Common myeloid progenitor, CD34-positive (primary cell): Measurements from ENCODE around the gene ITM2C.

Experiments
- CTCF ChIA-PET: fragments of 350-600 bp; sonication (Branson Sonifier 250); formaldehyde crosslinking; loops from one replicate; lab custom pipeline; 2021; ENCODE audit warnings: antibody characterized with exemption; lab: Charles Lee
- POLR2A ChIA-PET: fragments of 350-600 bp; sonication (Branson Sonifier 250); formaldehyde crosslinking; loops from one replicate; lab custom pipeline; 2021; ENCODE audit warnings: antibody characterized with exemption; lab: Charles Lee
- DNase-seq, 3 donors: peaks; one replicate each; pipeline versions ENCODE4 v3.0.0 to v3.0.0-alpha.2; 2013
- H3K27ac ChIP-seq, 2 experiments: 1 replicate in 1 of 2; 2 replicates in 1 of 2; pipeline ENCODE4 v1.7.0; 2013; ENCODE audit warnings: inconsistent platforms in 2 of 2, low read length in 2 of 2, mild to moderate bottlenecking in 2 of 2, low read depth in 1 of 2, moderate library complexity in 1 of 2; ENCODE audit not compliant: severe bottlenecking in 2 of 2, insufficient read depth in 1 of 2, poor library complexity in 1 of 2
- H3K27me3 ChIP-seq, 5 experiments: replicated peaks in 2 of 5; 1 replicate in 3 of 5; 2 replicates in 2 of 5; pipeline versions ENCODE4 v1.6.1 to v1.7.0; 2013; ENCODE audit warnings: low read length in 4 of 5, mild to moderate bottlenecking in 2 of 5, moderate library complexity in 2 of 5, inconsistent platforms in 1 of 5; ENCODE audit not compliant: insufficient read depth in 5 of 5, control insufficient read depth in 4 of 5
- H3K36me3 ChIP-seq, 4 experiments: 1 replicate in 2 of 4; 2 replicates in 2 of 4; pipeline versions ENCODE4 v1.6.1 to v1.7.0; 2013; ENCODE audit warnings: low read length in 3 of 4, control low read depth in 1 of 4, mild to moderate bottlenecking in 1 of 4; ENCODE audit not compliant: control insufficient read depth in 4 of 4, insufficient read depth in 4 of 4
- H3K4me1 ChIP-seq, 4 experiments: 1 replicate in 3 of 4; 2 replicates in 1 of 4; pipeline versions ENCODE4 v1.6.1 to v1.7.1; 2013; ENCODE audit warnings: low read length in 3 of 4, mild to moderate bottlenecking in 3 of 4, control low read depth in 1 of 4, inconsistent platforms in 1 of 4, moderate library complexity in 1 of 4; ENCODE audit not compliant: control insufficient read depth in 4 of 4, insufficient read depth in 4 of 4; ENCODE audit errors: control extremely low read depth in 1 of 4
- H3K4me3 ChIP-seq, 7 experiments: 1 replicate in 4 of 7; 2 replicates in 3 of 7; pipeline versions ENCODE4 v1.5.1 to v1.7.0; 2013; ENCODE audit warnings: mild to moderate bottlenecking in 7 of 7, low read length in 6 of 7, moderate library complexity in 6 of 7, inconsistent platforms in 2 of 7, low read depth in 2 of 7, control low read depth in 1 of 7; ENCODE audit not compliant: insufficient read depth in 4 of 7, control insufficient read depth in 1 of 7; ENCODE audit errors: extremely low read depth in 1 of 7
- H3K9me3 ChIP-seq, 5 experiments: 1 replicate in 4 of 5; 2 replicates in 1 of 5; pipeline versions ENCODE4 v1.6.1 to v1.7.1; 2013; ENCODE audit warnings: low read length in 4 of 5, mild to moderate bottlenecking in 2 of 5, inconsistent platforms in 1 of 5, low read depth in 1 of 5, moderate library complexity in 1 of 5; ENCODE audit not compliant: control insufficient read depth in 4 of 5, insufficient read depth in 2 of 5; ENCODE audit errors: control extremely low read depth in 1 of 5
- WGBS: methylation state at CpG from one replicate; pipeline ENCODE4 v1.1.5; 2013; ENCODE audit not compliant: insufficient coverage; 5-methylcytosine and 5-hydroxymethylcytosine counted together

ITM2C gene

GRCh38 chr2:230868161-230868946, 3.6 kb downstream of the ITM2C start:
- POLR2A ChIA-PET = interaction anchor here (2.1 kb wide), 1 partner anchor 10 kb away, joined by 8 read pairs; no protein-coding TSS in a partner anchor
- WGBS = 68% methylated on average over 13 of the region's 15 CpGs

GRCh38 chr2:230868947-230869913, 4.5 kb downstream of the ITM2C start:
- Histone ChIP-seq H3K9me3 (no peaks in the 10 kb centered on the region), H3K27me3 (no peaks in the 10 kb centered on the region), H3K27ac (peak overlapping the region; percentile 46 to 79), H3K36me3 (peaks cover 0 to 23% (median 10%) of the 10 kb centered on the region in 4 experiments), H3K4me1 (peaks cover 5 to 96% (median 87%) of the 10 kb centered on the region in 4 experiments), H3K4me3 (peak overlapping the region in 4 of 7 experiments; percentile 3 to 53 (median 46))
- ChIA-PET CTCF (interaction anchor here (1.0 to 5.2 kb wide), 8 partner anchors 8 to 45 kb away, joined by 3 to 50 read pairs (median 4); no protein-coding TSS in a partner anchor), POLR2A (no interaction called here)
- 58% methylated on average over 12 of the region's 19 CpGs for WGBS
- no peak for DNase-seq

More at GRCh38 chr2:230868161-230868946, 3.6 kb downstream of the ITM2C start:
- Histone ChIP-seq H3K27ac (peak overlapping the region; percentile 40 to 79), H3K36me3 (peaks cover 0 to 17% (median 5%) of the 10 kb centered on the region in 4 experiments), H3K4me3 (peak overlapping the region in 3 of 7 experiments; percentile 3 to 30 (median 28)), H3K27me3 (no peaks in the 10 kb centered on the region), H3K4me1 (peaks cover 5 to 91% (median 84%) of the 10 kb centered on the region in 4 experiments), H3K9me3 (no peaks in the 10 kb centered on the region)
- no peak for DNase-seq
- CTCF ChIA-PET = interaction anchor here (1.0 to 5.2 kb wide), 7 partner anchors 9 to 44 kb away, joined by 3 to 50 read pairs (median 4); no protein-coding TSS in a partner anchor

DNA sequence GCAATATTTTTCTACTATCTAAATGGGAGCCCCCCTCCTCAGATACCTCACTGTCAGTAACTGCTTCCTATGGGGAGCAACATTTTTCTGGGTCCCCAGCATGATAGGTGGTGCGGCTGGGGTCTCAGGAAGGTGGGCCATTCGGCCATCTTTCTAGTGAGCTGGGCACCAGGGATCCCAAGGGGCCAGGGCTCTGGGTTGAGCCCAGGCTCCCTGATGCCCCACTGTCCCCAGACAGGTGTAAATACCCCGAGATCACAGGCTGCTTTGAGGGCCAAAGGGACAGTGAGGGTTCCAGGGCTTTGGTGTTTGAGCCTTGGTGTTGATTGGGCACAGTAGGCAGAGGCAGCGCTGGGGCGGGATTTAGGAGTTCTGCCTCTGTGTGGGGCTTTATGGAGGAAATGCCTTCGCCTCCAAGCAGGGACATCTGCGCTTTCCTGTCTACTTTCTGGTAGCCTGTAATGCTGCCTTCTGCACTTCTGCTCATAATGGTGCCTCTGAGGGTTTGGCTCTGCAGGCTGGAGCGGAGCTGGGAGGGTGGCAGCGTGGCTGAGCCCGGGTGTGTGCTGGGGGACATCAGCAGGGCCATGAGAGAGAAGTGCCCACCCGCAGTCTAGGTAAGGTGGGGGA, 5.3 kb downstream of the ITM2C start:
- Histone ChIP-seq H3K4me3 (peak overlapping the region in 4 of 7 experiments; percentile 19 to 53 (median 46)), H3K4me1 (peaks cover 5 to 100% (median 88%) of the 10 kb centered on the region in 4 experiments), H3K9me3 (no peaks in the 10 kb centered on the region), H3K36me3 (peaks cover 0 to 31% (median 14%) of the 10 kb centered on the region in 4 experiments), H3K27me3 (no peaks in the 10 kb centered on the region), H3K27ac (peak overlapping the region; percentile 46 to 79)
- CTCF ChIA-PET = interaction anchor here (0.8 to 3.3 kb wide), 9 partner anchors 9 to 117 kb away, joined by 3 to 13 read pairs (median 5); no protein-coding TSS in a partner anchor
- POLR2A ChIA-PET = no interaction called here
- 35% methylated on average over 8 of the region's 11 CpGs for WGBS
- peak in 2 of 3 donors; percentile 31 to 58 for DNase-seq

DNA sequence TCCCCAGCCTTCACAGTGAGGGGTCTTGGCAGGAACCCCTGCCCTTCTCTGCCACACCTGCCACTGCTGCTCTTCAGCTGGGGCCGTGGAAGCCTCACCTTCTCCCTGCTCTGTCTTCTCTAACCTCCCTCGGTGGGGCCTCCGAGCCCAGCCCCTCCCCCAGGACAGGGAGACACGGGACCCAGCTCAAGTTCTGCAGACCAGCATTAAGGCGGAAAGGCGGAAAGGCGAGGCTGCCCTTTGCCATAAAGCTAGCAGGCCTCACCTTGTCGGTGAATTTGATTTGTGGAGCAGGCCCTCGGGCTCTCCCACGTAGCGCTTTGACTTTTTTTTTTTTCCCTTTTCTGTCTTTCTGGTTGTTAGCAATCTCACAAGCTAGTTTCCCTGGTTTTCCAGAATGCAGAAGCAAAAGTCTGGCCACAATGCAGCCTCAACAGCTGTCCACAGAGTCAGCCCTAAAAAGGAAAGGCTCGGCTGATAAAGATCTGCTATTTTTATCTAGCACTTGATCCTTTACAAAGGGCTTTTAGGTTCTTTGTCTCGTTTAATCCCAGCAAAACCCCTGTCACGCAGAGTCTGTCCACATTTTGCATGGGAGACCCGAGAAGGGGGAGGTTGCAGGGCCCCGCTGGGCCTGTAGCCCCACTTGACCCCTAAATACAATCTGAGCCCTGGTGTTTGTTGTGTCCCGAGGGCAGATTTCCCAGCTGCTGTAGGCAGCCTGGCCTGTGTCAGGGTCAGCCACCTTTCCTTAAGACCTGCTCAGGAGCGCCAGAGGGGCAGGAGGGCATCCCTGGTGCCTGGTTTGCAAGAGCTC, 6.0 kb downstream of the ITM2C start:
- Histone ChIP-seq H3K4me3 (peak overlapping the region in 6 of 7 experiments; percentile 19 to 53 (median 43)), H3K9me3 (no peaks in the 10 kb centered on the region), H3K4me1 (peaks cover 5 to 99% (median 88%) of the 10 kb centered on the region in 4 experiments), H3K36me3 (peaks cover 0 to 38% (median 20%) of the 10 kb centered on the region in 4 experiments), H3K27ac (peak overlapping the region; percentile 46 to 79), H3K27me3 (no peaks in the 10 kb centered on the region)
- 21% methylated on average over 16 of the region's 18 CpGs for WGBS
- POLR2A ChIA-PET = no interaction called here
- peak in 2 of 3 donors; percentile 70 to 78 for DNase-seq
- CTCF ChIA-PET = interaction anchor here (0.6 to 3.3 kb wide), 7 partner anchors 8 to 116 kb away, joined by 3 to 13 read pairs (median 7); no protein-coding TSS in a partner anchor

DNA sequence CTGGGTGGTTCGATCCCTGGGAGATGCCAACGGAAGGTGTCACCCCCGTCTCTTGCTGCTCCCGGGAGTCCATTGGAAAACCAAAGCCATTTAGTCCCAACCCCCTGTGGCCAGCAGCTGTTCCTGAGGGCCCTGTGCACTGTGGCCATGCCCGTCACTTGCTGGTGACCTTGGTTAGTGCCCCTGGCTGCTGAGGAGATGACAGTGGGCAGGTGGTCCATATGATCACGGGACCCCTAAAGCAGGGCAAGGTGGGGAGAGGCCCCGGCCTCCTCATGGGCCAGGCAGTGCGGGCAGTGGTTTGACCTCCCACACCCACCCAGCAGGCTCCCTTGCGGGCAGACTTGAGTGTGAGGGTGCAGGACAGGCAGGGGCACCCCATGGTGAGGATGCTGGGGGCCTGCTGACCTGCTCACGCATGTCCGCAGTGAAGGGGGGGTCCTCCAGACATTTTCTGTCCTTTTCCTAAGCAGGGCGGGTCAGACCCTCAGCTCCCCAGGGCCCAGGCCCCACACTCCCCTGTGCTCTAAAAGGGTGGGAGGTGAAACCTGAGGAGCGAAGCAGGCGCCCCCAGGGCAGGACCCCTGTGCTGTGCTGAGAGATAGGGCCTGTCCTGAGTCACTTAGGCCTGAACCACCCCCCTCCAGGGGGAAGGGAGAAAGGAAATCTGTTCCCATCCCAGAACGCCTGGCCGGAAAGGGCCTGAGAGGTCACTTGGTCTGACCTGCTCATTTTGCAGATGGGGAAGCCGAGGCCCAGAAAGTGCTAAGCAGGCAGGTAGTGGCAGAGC, 6.8 kb downstream of the ITM2C start:
- Histone ChIP-seq H3K4me3 (peak overlapping the region in 2 of 7 experiments; percentile 53), H3K27ac (peak overlapping the region; percentile 46 to 79), H3K9me3 (no peaks in the 10 kb centered on the region), H3K36me3 (peaks cover 0 to 44% (median 25%) of the 10 kb centered on the region in 4 experiments), H3K4me1 (peaks cover 5 to 98% (median 88%) of the 10 kb centered on the region in 4 experiments), H3K27me3 (no peaks in the 10 kb centered on the region)
- 75% methylated on average over 11 of the region's 17 CpGs for WGBS
- DNase-seq = no peak
- ChIA-PET CTCF (interaction anchor here (0.6 to 3.3 kb wide), 10 partner anchors 14 to 40 kb away, joined by 3 to 13 read pairs (median 5); no protein-coding TSS in a partner anchor), POLR2A (interaction anchor here (0.6 kb wide), 1 partner anchor 110 kb away, joined by 3 read pairs; no protein-coding TSS in a partner anchor)
